Heart right ventricle (tissue), 16 donors: ENCODE measurements around the gene SVOP. TPM values are rescaled to one million over a fixed set of nuclear protein-coding genes. Genes with fewer than 3 reads are reported as not detected.

Source experiments
- ATAC-seq, 8 donors: fragments of 200-7000 bp; cut with Tn5 transposase; one replicate each; pipeline ENCODE4 v1.9.1; 2020; ENCODE audit warnings: mild to moderate bottlenecking in 8 of 8, moderate library complexity in 8 of 8, moderate number of reproducible peaks in 1 of 8
- DNase-seq, 2 donors: peaks; one replicate each; pipeline ENCODE4 v3.0.0-alpha.2; 2020
- H3K27ac ChIP-seq, 10 donors: fragments of 200-600 bp; sonication (generic) in 2 of 10; one replicate each; pipeline versions ENCODE4 v1.5.0 to v1.8.0; 2020 to 2022; ENCODE audit warnings: mild to moderate bottlenecking in 3 of 10
- H3K27me3 ChIP-seq, 7 donors: fragments of 200-600 bp; one replicate each; pipeline ENCODE4 v1.8.0; 2021 to 2022; ENCODE audit warnings: mild to moderate bottlenecking in 2 of 7
- H3K36me3 ChIP-seq, 9 donors: fragments of 200-600 bp; sonication (generic) in 1 of 9; one replicate each; pipeline versions ENCODE4 v1.5.0 to v1.8.0; 2020 to 2022; ENCODE audit warnings: mild to moderate bottlenecking in 2 of 9
- H3K4me1 ChIP-seq, 9 donors: fragments of 200-600 bp; sonication (generic) in 1 of 9; one replicate each; pipeline versions ENCODE4 v1.5.0 to v1.8.0; 2020 to 2022; ENCODE audit warnings: mild to moderate bottlenecking in 4 of 9
- H3K4me3 ChIP-seq, 10 donors: fragments of 200-600 bp; sonication (generic) in 2 of 10; one replicate each; pipeline versions ENCODE4 v1.5.0 to v1.8.0; 2020 to 2022; ENCODE audit warnings: mild to moderate bottlenecking in 7 of 10, moderate library complexity in 2 of 10
- H3K9me3 ChIP-seq, 11 donors: fragments of 200-600 bp in 10 of 11; sonication (generic) in 2 of 11; one replicate each; pipeline versions ENCODE4 v1.5.0 to v1.8.0; 2013 to 2022; ENCODE audit warnings: mild to moderate bottlenecking in 2 of 11, control low read depth in 1 of 11, moderate library complexity in 1 of 11
- CTCF ChIP-seq, 9 donors: fragments of 200-600 bp; sonication (generic) in 2 of 9; IDR thresholded peaks; one replicate each; pipeline versions ENCODE4 v1.5.0 to v1.8.0; 2021 to 2022; ENCODE audit warnings: antibody characterized with exemption in 9 of 9, mild to moderate bottlenecking in 5 of 9, moderate library complexity in 1 of 9
- WGBS, 2 donors: extraction: QIAGEN DNeasy Blood & Tissue Kit; methylation state at CpG; one replicate each; pipeline ENCODE4 v1.1.7; 2013; ENCODE audit warnings: inconsistent platforms in 1 of 2; 5-methylcytosine and 5-hydroxymethylcytosine counted together
- intact Hi-C, 10 donors: fragments of 100-400 bp; cut with DNase I; formaldehyde crosslinking; loops; one replicate each; pipeline versions ENCODE4 v1.11.1 to v1.14.2; 2022
- polyA plus RNA-seq, 2 donors: library from polyadenylated mRNA; stranded (reverse); fragments of 200-250 nt; gene quantifications; one replicate each; pipeline ENCODE4 v1.2.3, GENCODE V29; 2013
- total RNA-seq, 10 donors: library from RNA; stranded (reverse); fragmentation: NEBNext Ultra II Directional in 3 of 10; extraction: Animal tissue kit (Norgen Biotek cat#: 25700) in 3 of 10; gene quantifications; one replicate each; pipeline versions ENCODE4 v1.2.1 to v1.2.4, GENCODE V29; 2021 to 2023
- donor health status: Arrhythmogenic right ventricular cardiomyopathy.
- donor health status: ischemic (EF 13 %, LVEDD 7.1; RV severe dilation, severe dysfunction).
- donor health status: healthy with polysubstance abuse.
- donor health status: DM: no; HTN: yes; CAD: no.
- donor health status: DM: no; HTN: no; CAD: no.
- donor health status: ischemic (EF 25% LVEDD 6.9; RV normal size, moderate dysfunction).
- donor health status: ischemic (EF 25% LVEDD 5.7; RV mildly dilated, moderate dysfunction).
- donor health status: healthy.
- donor health status: DM: yes; HTN: yes; CAD: no.
- donor health status: Ischemic cardiomyopathy.
- donor health status: ischemic (EF 35%, LVEDD 5.7; RV mildly dilated, moderate dysfunction).
- donor health status: nonischemic (EF 11% LVEDD 7.7; RV severe dilation, severe dysfunction).
- donor health status: DM: yes; HTN: yes; CAD: no.
- donor health status: PGD.
- donor health status: ischemic (EF 29% LVEDD 5.4; RV normal size, mild dysfunction).
- donor health status: nonischemic (EF 23%, LVEDD 6.1; RV moderate dilation, normal function).

SVOP gene
- total and polyA plus RNA-seq, 12 donors = 0.17 to 2.8 (median 2.0) TPM

GRCh38 chr12:108906971-108907370, 113.9 kb downstream of the SVOP start:
- Histone ChIP-seq H3K27me3 (no peaks in the 10 kb centered on the region), H3K27ac (peak overlapping the region in 1 of 10 donors; percentile 58), H3K9me3 (no peaks in the 10 kb centered on the region), H3K36me3 (no peaks in the 10 kb centered on the region), H3K4me3 (no peak overlapping the region), H3K4me1 (peaks cover 0 to 30% (median 0%) of the 10 kb centered on the region in 9 donors)
- 76 to 91% methylated on average over 2 of the region's 2 CpGs for WGBS, 2 donors
- intact Hi-C loops = no loop called here
- DNase-seq (no peak), ATAC-seq (no peak)
- no peak for TF ChIP-seq CTCF (IDR thresholded peaks at IDR 0.05)

- intact Hi-C loops = no loop called here
- Histone ChIP-seq H3K4me1 (peaks cover 0 to 30% (median 0%) of the 10 kb centered on the region in 9 donors), H3K27ac (peak overlapping the region in 1 of 10 donors; percentile 81), H3K9me3 (no peaks in the 10 kb centered on the region), H3K36me3 (no peaks in the 10 kb centered on the region), H3K27me3 (peaks cover 0 to 2% (median 0%) of the 10 kb centered on the region in 7 donors), H3K4me3 (no peak overlapping the region)
- DNase-seq = no peak
- no peak for TF ChIP-seq CTCF (IDR thresholded peaks at IDR 0.05)
- WGBS, 2 donors = 80 to 83% methylated on average over 5 of the region's 5 CpGs
- ATAC-seq = peak in 3 of 8 donors; percentile 33 to 45 (median 43)
These were observed 115.1 kb downstream of the SVOP start for GRCh38 chr12:108905725-108906124.

GRCh38 chr12:108899145-108899544, 121.7 kb downstream of the SVOP start:
- H3K4me3 ChIP-seq = no peak overlapping the region
- H3K9me3 ChIP-seq = no peaks in the 10 kb centered on the region
- 75 to 88% methylated on average over 5 of the region's 5 CpGs for WGBS, 2 donors
- no peak overlapping the region for H3K27ac ChIP-seq
- ATAC-seq (no peak), DNase-seq (no peak)
- H3K36me3 ChIP-seq = no peaks in the 10 kb centered on the region
- peaks cover 0 to 3% (median 0%) of the 10 kb centered on the region in 9 donors for H3K4me1 ChIP-seq
- no peak for TF ChIP-seq CTCF (IDR thresholded peaks at IDR 0.05)
- H3K27me3 ChIP-seq = peaks cover 0 to 11% (median 0%) of the 10 kb centered on the region in 7 donors
- intact Hi-C loops = no loop called here

GRCh38 chr12:108896817-108897216, 124.1 kb downstream of the SVOP start:
- H3K9me3 ChIP-seq = no peaks in the 10 kb centered on the region
- no peak overlapping the region for H3K27ac ChIP-seq
- no peaks in the 10 kb centered on the region for H3K4me1 ChIP-seq
- peaks cover 0 to 11% (median 0%) of the 10 kb centered on the region in 7 donors for H3K27me3 ChIP-seq
- DNase-seq (no peak), ATAC-seq (no peak)
- 81 to 84% methylated on average over 4 of the region's 4 CpGs for WGBS, 2 donors
- no peak for TF ChIP-seq CTCF (IDR thresholded peaks at IDR 0.05)
- no peaks in the 10 kb centered on the region for H3K36me3 ChIP-seq
- intact Hi-C loops = no loop called here
- H3K4me3 ChIP-seq = no peak overlapping the region
